ENCODE results near the gene PCDHGC3.
A peak's percentile ranks its signal among the peaks of the same experiment; 100 is the strongest.

The PCDHGC3 gene

DNA sequence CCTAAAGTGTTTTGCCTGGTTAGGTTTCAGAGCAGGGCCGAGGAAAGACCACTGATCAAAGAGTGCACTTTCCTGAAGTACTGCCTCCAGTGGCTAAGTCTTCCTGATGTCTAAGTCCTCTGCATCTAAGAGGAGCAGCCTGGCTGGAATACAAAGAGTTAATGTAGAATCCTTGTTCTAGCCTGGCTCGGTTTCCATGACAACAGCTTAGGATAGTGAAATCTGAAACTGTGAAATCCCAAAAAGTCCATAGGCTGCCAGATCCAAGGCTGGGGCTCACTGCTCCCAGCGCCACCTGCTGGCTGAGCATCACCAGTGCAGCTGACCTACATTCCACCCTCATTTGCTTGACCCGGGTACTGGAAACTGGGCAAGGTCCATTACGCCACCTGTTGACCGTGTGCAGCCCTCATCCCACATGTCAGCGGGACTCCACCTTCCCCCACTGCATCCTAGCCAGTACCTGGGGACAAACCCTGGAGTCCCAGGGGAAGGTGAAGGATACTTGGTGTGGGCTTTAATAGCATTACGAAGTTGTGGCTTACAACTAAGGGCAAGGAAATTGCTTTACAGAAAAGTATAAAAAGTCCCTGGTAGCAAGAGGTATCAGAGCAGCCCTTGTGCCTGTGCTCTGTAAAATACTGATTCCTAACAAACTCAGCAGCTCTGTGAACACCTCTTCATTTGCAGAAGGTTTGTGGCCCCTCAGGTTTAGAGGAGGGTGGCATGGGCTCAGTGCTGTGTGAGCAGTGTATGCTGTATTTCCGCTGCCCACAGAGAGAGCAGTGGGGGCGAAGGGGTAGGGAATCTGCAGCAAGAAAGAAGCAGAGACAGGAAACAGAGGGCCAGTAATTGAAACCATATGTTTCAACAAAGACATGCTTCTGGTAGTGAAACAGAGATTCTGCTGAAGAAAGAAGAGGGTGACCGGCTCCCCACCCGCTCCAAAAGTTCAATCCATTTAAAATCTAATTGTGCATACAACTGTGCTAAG lies 49.1 kb downstream of the PCDHGC3 start:
- peak; percentile 93 for DNase-seq

DNA sequence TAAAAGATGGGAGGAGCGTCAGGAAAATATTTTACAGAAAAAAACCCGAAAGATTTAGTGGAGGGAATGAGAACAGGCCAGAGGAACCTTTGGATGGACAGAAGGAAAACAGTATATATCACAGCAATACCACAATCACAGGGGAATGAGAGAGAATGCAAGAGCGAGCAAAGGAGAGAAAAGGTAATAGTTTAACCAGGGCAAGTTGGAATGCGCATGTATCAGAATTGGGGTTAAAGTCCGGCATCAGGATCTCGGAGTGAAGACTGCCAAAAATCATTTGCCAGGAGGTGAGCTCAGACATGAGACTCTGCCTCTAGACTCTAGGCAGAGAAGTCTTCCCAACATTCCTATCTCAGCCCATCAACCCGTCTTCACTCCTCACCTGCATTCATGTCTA lies 49.9 kb downstream of the PCDHGC3 start:
- DNase-seq = no peak

GRCh38 chr5:141527426-141527825 lies 51.7 kb downstream of the PCDHGC3 start:
- DNase-seq = no peak

Measured in left hindlimb (tissue), 1 donor.